MCF 10A (cell line): ENCODE measurements around the gene ALDH8A1. TPM values are rescaled to one million over a fixed set of nuclear protein-coding genes. Genes with fewer than 3 reads are reported as not detected.
A peak's percentile ranks its signal among the peaks of the same experiment; 100 is the strongest.

ENCODE experiments used
- BruUV-seq: library from RNA; stranded (reverse); fragments of 400-500 nt; replicated peaks from 2 replicates; lab custom pipeline; 2021; lab: Mats Ljungman, UMichigan
- CTCF ChIA-PET: fragments of 300-600 bp; sonication (Branson Sonifier 250); formaldehyde crosslinking; extraction: SDS; loops from one replicate; lab custom pipeline; 2021; ENCODE audit warnings: antibody characterized with exemption, inconsistent platforms; lab: Yijun Ruan, JAX
- POLR2A ChIA-PET: fragments of 300-600, 350-650 bp; sonication (Branson Sonifier 250); formaldehyde crosslinking; extraction: SDS; loops from one replicate; lab custom pipeline; 2020; ENCODE audit warnings: antibody characterized with exemption, inconsistent platforms; lab: Yijun Ruan, JAX
- DNase-seq: peaks from one replicate; pipeline ENCODE4 v3.0.0-alpha.2; 2018; ENCODE audit not compliant: unreplicated experiment
- H3K27ac Mint-ChIP-seq: one replicate; pipeline ENCODE4 v1.8.0; 2022; ENCODE audit warnings: mild to moderate bottlenecking, low read depth, mixed read lengths; ENCODE audit not compliant: unreplicated experiment
- H3K27me3 Mint-ChIP-seq: one replicate; pipeline ENCODE4 v1.8.0; 2022; ENCODE audit warnings: mixed read lengths; ENCODE audit not compliant: insufficient read depth, unreplicated experiment
- H3K36me3 Mint-ChIP-seq: one replicate; pipeline ENCODE4 v1.8.0; 2022; ENCODE audit warnings: mild to moderate bottlenecking, moderate library complexity, mixed read lengths; ENCODE audit not compliant: insufficient read depth, unreplicated experiment
- H3K4me1 Mint-ChIP-seq: one replicate; pipeline ENCODE4 v1.8.0; 2022; ENCODE audit warnings: mixed read lengths; ENCODE audit not compliant: insufficient read depth, unreplicated experiment
- H3K4me3 Mint-ChIP-seq: one replicate; pipeline ENCODE4 v1.8.0; 2022; ENCODE audit warnings: mild to moderate bottlenecking, moderate library complexity, mixed read lengths; ENCODE audit not compliant: unreplicated experiment
- H3K9me3 Mint-ChIP-seq: one replicate; pipeline ENCODE4 v1.8.0; 2022; ENCODE audit warnings: mixed read lengths; ENCODE audit not compliant: unreplicated experiment
- CTCF ChIP-seq: fragments of 200-600 bp; IDR thresholded peaks from one replicate; pipeline ENCODE4 v1.8.0; 2022; ENCODE audit warnings: antibody characterized with exemption, mild to moderate bottlenecking; ENCODE audit not compliant: unreplicated experiment
- intact Hi-C: fragments of 100-400 bp; cut with micrococcal nuclease; formaldehyde crosslinking; loops from 2 replicates; pipeline ENCODE4 v1.14.1; 2022
- total RNA-seq: library from RNA; stranded (reverse); gene quantifications from 2 replicates; pipeline ENCODE4 v1.2.3, GENCODE V29; 2022

Gene ALDH8A1
- total RNA-seq, 1 experiment from 2014 or later, result 1.1 TPM

GRCh38 chr6:134938896-134939295, 11.0 kb downstream of the ALDH8A1 start:
- no TSS peak for BruUV-seq
- intact Hi-C loops, result no loop called here
- no peaks in the 10 kb centered on the region for H3K9me3 Mint-ChIP-seq
- no peak overlapping the region for H3K4me3 Mint-ChIP-seq
- peaks cover 5% of the 10 kb centered on the region for H3K36me3 Mint-ChIP-seq
- DNase-seq, result no peak
- no peaks in the 10 kb centered on the region for H3K27me3 Mint-ChIP-seq
- H3K27ac Mint-ChIP-seq, result no peak overlapping the region
- H3K4me1 Mint-ChIP-seq, result no peaks in the 10 kb centered on the region
- CTCF ChIA-PET, result interaction anchor here (0.6 to 5.8 kb wide), 17 partner anchors 9 to 1015 kb away, joined by 3 to 61 read pairs (median 10); no protein-coding TSS in a partner anchor
- TF ChIP-seq CTCF, result no peak
- POLR2A ChIA-PET, result interaction anchor here (0.7 to 2.8 kb wide), 3 partner anchors 9 to 112 kb away, joined by 3 to 26 read pairs (median 22); no protein-coding TSS in a partner anchor

GRCh38 chr6:134937426-134937825, 12.5 kb downstream of the ALDH8A1 start:
- H3K4me1 Mint-ChIP-seq, result no peaks in the 10 kb centered on the region
- no peak overlapping the region for H3K4me3 Mint-ChIP-seq
- TF ChIP-seq CTCF, result no peak
- H3K27me3 Mint-ChIP-seq, result no peaks in the 10 kb centered on the region
- no TSS peak for BruUV-seq
- intact Hi-C loops, result no loop called here
- H3K36me3 Mint-ChIP-seq, result no peaks in the 10 kb centered on the region
- peak overlapping the region; percentile 36 for H3K27ac Mint-ChIP-seq
- ChIA-PET POLR2A (no interaction called here), CTCF (interaction anchor here (1.3 to 5.8 kb wide), 4 partner anchors 54 to 826 kb away, joined by 3 to 61 read pairs (median 8); no protein-coding TSS in a partner anchor)
- no peak for DNase-seq
- no peaks in the 10 kb centered on the region for H3K9me3 Mint-ChIP-seq

- POLR2A ChIA-PET, result no interaction called here
- no peak for TF ChIP-seq CTCF
- H3K27me3 Mint-ChIP-seq, result no peaks in the 10 kb centered on the region
- H3K9me3 Mint-ChIP-seq, result no peaks in the 10 kb centered on the region
- peak overlapping the region; percentile 36 for H3K27ac Mint-ChIP-seq
- no peaks in the 10 kb centered on the region for H3K36me3 Mint-ChIP-seq
- DNase-seq, result peak; percentile 9
- no TSS peak for BruUV-seq
- H3K4me3 Mint-ChIP-seq, result no peak overlapping the region
- intact Hi-C loops, result no loop called here
- CTCF ChIA-PET, result interaction anchor here (2.3 to 2.8 kb wide), 2 partner anchors 781 to 814 kb away, joined by 8 read pairs; no protein-coding TSS in a partner anchor
- no peaks in the 10 kb centered on the region for H3K4me1 Mint-ChIP-seq
Observed at GRCh38 chr6:134936931-134937330, 13.0 kb downstream of the ALDH8A1 start.

- Mint-ChIP-seq H3K4me3 (no peak overlapping the region), H3K27ac (no peak overlapping the region), H3K4me1 (no peaks in the 10 kb centered on the region), H3K9me3 (no peaks in the 10 kb centered on the region), H3K27me3 (no peaks in the 10 kb centered on the region), H3K36me3 (no peaks in the 10 kb centered on the region)
- intact Hi-C loops, result no loop called here
- BruUV-seq, result no TSS peak
- TF ChIP-seq CTCF, result no peak
- no peak for DNase-seq
- ChIA-PET POLR2A (no interaction called here), CTCF (interaction anchor here (0.6 to 2.8 kb wide), 7 partner anchors 18 to 949 kb away, joined by 4 to 8 read pairs (median 5); no protein-coding TSS in a partner anchor)
Observed at GRCh38 chr6:134936476-134936875, 13.4 kb downstream of the ALDH8A1 start.
